Measurements from ENCODE around the gene BTBD19. TPM values are rescaled to one million over a fixed set of nuclear protein-coding genes. Genes with fewer than 3 reads are reported as not detected.
"Not testable (repeated sequence)": the region's sequence is repeated elsewhere in the genome, so short reads cannot be mapped to it uniquely, and the experiment has no call there.

Gene BTBD19
- total and polyA plus RNA-seq, 4 donors, result 5.1 to 41.1 (median 36.9) TPM

GRCh38 chr1:44797886-44798285, 10.4 kb upstream of the BTBD19 start:
- peak in 1 of 2 donors; percentile 11 for DNase-seq
- intact Hi-C loops (cut with DNase I), result not testable (repeated sequence)

GRCh38 chr1:44798481-44799365, 9.6 kb upstream of the BTBD19 start:
- ATAC-seq (ENCODE audit: low FRiP score), result no peak
- H3K27ac ChIP-seq (ENCODE audit: low read depth in 1 of 2, low read length in 2 of 2), result peak overlapping the region in 1 of 2 donors; percentile 17

More at GRCh38 chr1:44797886-44798285, 10.4 kb upstream of the BTBD19 start:
- 69 to 73% methylated on average over 8 of the region's 8 CpGs for WGBS, 2 donors
- not testable (repeated sequence) for H3K9me3 ChIP-seq (ENCODE audit: control insufficient read depth, low read length); H3K4me3 ChIP-seq (ENCODE audit: low read length in 2 of 2); ATAC-seq (ENCODE audit: low FRiP score); H3K4me1 ChIP-seq (ENCODE audit: control insufficient read depth in 1 of 2, insufficient read depth in 2 of 2, low read length in 2 of 2); H3K27ac ChIP-seq (ENCODE audit: low read depth in 1 of 2, low read length in 2 of 2); H3K27me3 ChIP-seq (ENCODE audit: control insufficient read depth in 1 of 2, insufficient read depth in 2 of 2, low read length in 1 of 2); H3K36me3 ChIP-seq (ENCODE audit: control insufficient read depth in 1 of 2, insufficient read depth in 2 of 2, low read length in 1 of 2)

DNA sequence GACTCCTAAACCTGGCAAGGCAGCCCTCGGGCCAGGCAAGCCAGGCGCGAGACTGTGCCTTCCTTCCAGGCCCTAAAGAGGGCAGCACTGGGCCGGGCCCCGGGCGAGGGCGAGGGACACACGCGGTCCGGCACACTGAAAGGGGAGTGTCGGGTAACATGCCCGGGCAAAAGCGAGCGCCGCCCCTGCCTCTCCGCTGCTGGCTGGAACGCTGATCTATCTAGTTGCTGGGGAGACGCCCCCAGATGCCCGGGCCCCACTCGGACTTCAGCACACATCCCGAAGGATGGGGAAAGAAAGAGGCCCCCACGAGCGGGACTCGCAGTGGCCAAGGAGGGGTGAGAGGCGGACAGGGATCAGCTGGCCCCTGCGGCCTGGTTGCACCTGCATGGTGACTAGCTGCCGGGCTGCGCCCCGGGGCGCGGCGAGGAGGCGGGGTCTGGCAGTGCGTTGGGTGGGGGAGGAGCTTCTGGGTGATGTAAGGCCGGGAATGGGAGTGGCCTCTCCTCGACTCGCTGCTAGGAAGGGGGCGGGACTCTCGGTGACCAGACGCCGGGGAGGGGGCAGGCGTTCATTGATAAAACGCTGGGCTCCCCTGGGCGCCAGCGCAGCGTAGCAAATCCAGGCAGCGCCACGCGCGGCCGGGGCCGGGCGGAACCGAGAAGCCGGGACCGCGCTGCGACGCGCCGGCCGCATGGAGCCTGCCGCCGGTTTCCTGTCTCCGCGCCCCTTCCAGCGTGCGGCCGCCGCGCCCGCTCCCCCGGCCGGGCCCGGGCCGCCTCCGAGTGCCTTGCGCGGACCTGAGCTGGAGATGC, 8.3 kb upstream of the BTBD19 start, which contains the start of gene PLK3:
PLK3 (plus strand) TSS at position 608 of the 815 bp plus-strand sequence; CDS start at position 695, 87 bp downstream.
- DNase-seq (peak; percentile 98 to 99), ATAC-seq (ENCODE audit: low FRiP score) (peak; percentile 96)
- H3K9me3 ChIP-seq (ENCODE audit: control insufficient read depth, low read length), result no peaks in the 10 kb centered on the region
- H3K4me3 ChIP-seq (ENCODE audit: low read length in 2 of 2), result peak within 1 kb of the TSS; percentile 73 to 97
- peak within 1 kb of the TSS; percentile 92 to 95 for H3K27ac ChIP-seq (ENCODE audit: low read depth in 1 of 2, low read length in 2 of 2)
- H3K27me3 ChIP-seq (ENCODE audit: control insufficient read depth in 1 of 2, insufficient read depth in 2 of 2, low read length in 1 of 2), result no peaks in the 10 kb centered on the region
- WGBS, 2 donors, result 0% methylated on average over 56 to 79 of the region's 79 CpGs
- intact Hi-C loops (cut with DNase I), result loop anchor here (5.0 to 10.0 kb wide), 2 partner anchors 65 to 502 kb away; partner anchors contain the start of genes KIF2C (in 1 of the 2) and RNU5D-1 (in 1 of the 2)
- no peaks in the 10 kb centered on the region for H3K4me1 ChIP-seq (ENCODE audit: control insufficient read depth in 1 of 2, insufficient read depth in 2 of 2, low read length in 2 of 2)
- peaks cover 0 to 2% of the 10 kb centered on the region in 2 donors for H3K36me3 ChIP-seq (ENCODE audit: control insufficient read depth in 1 of 2, insufficient read depth in 2 of 2, low read length in 1 of 2)

More at GRCh38 chr1:44798481-44799365, 9.6 kb upstream of the BTBD19 start:
- Histone ChIP-seq H3K4me1 (ENCODE audit: control insufficient read depth in 1 of 2, insufficient read depth in 2 of 2, low read length in 2 of 2) (no peaks in the 10 kb centered on the region), H3K27me3 (ENCODE audit: control insufficient read depth in 1 of 2, insufficient read depth in 2 of 2, low read length in 1 of 2) (no peaks in the 10 kb centered on the region), H3K4me3 (ENCODE audit: low read length in 2 of 2) (no peak overlapping the region), H3K9me3 (ENCODE audit: control insufficient read depth, low read length) (no peaks in the 10 kb centered on the region), H3K36me3 (ENCODE audit: control insufficient read depth in 1 of 2, insufficient read depth in 2 of 2, low read length in 1 of 2) (no peaks in the 10 kb centered on the region)
- 92% methylated on average over 10 of the region's 10 CpGs for WGBS, 2 donors
- intact Hi-C loops (cut with DNase I), result no loop called here
- DNase-seq, result peak; percentile 47 to 65

DNA sequence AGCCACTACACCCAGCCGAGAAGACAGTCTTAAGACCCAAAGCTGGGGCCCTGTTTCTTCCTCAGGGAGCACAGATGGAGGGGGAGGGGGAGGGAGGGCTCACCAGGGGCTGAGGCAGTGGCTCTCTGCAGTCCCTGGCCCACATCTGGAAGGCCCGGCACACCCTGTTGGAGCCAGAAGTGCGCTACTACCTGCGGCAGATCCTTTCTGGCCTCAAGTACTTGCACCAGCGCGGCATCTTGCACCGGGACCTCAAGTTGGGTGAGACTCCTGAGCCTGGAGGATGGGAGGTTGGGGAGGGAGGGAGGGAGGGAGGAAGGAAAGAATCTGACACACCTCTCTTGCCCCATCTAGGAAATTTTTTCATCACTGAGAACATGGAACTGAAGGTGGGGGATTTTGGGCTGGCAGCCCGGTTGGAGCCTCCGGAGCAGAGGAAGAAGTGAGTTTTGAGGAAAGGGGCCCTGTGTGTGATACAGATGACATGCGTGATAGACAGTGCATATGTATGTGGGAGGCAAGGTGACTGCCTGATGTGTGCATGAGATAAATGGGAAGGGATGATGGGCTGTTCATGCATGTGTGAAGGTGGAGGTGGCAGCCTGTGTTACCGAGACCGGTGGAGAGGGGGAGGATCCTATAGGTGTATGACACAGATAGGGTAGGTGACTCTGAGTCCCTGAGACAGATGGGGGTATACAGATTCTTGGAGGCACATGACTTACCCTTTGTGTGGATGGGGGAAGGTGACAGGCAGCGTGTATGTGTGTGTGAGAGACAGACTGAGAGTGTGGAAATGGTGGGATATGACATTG, 6.6 kb upstream of the BTBD19 start:
- 32 to 40% methylated on average over 13 of the region's 13 CpGs for WGBS, 2 donors
- no peaks in the 10 kb centered on the region for H3K9me3 ChIP-seq (ENCODE audit: control insufficient read depth, low read length)
- no peaks in the 10 kb centered on the region for H3K4me1 ChIP-seq (ENCODE audit: control insufficient read depth in 1 of 2, insufficient read depth in 2 of 2, low read length in 2 of 2)
- intact Hi-C loops (cut with DNase I), result loop anchor here (5.0 to 10.0 kb wide), 2 partner anchors 67 to 501 kb away; partner anchors contain the start of genes KIF2C (in 1 of the 2) and RNU5D-1 (in 1 of the 2)
- DNase-seq (peak; percentile 53 to 76), ATAC-seq (ENCODE audit: low FRiP score) (no peak)
- peaks cover 0 to 9% of the 10 kb centered on the region in 2 donors for H3K36me3 ChIP-seq (ENCODE audit: control insufficient read depth in 1 of 2, insufficient read depth in 2 of 2, low read length in 1 of 2)
- peak overlapping the region in 1 of 2 donors; percentile 78 for H3K27ac ChIP-seq (ENCODE audit: low read depth in 1 of 2, low read length in 2 of 2)
- H3K27me3 ChIP-seq (ENCODE audit: control insufficient read depth in 1 of 2, insufficient read depth in 2 of 2, low read length in 1 of 2), result no peaks in the 10 kb centered on the region
- H3K4me3 ChIP-seq (ENCODE audit: low read length in 2 of 2), result peak overlapping the region; percentile 57 to 76

DNA sequence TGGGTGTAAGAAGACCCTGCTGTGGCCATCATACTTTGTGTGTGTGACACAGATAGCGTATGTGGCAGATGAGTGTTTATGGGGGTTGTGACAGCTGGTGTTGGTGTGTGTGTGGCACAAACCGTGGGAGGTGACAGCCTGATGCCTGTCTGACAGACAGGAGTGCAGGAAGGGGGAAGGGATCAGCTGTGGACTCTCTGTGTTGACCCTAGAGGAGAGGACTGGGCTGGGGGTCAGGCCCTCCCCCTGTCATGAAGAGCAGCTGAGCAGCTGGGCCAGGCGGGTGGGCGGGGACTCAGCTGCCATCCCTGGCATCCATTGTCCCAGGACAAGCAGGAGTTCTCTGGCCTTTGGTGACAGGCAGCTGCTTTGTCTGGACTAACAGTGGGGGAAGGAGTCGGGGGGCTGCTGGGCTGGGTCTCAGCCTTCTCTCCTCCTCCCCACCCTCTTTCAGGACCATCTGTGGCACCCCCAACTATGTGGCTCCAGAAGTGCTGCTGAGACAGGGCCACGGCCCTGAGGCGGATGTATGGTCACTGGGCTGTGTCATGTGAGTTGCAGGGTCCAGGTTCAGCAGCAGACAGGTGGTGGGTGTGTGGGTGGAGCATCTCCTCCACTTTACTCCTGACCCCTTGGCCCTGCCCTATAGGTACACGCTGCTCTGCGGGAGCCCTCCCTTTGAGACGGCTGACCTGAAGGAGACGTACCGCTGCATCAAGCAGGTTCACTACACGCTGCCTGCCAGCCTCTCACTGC, 5.8 kb upstream of the BTBD19 start:
- intact Hi-C loops (cut with DNase I), result loop anchor here (5.0 to 10.0 kb wide), 2 partner anchors 68 to 500 kb away; partner anchors contain the start of genes KIF2C (in 1 of the 2) and RNU5D-1 (in 1 of the 2)
- H3K4me1 ChIP-seq (ENCODE audit: control insufficient read depth in 1 of 2, insufficient read depth in 2 of 2, low read length in 2 of 2), result no peaks in the 10 kb centered on the region

GRCh38 chr1:44803062-44803311, 5.3 kb upstream of the BTBD19 start:
- intact Hi-C loops (cut with DNase I), result loop anchor here (5.0 to 10.0 kb wide), 2 partner anchors 68 to 499 kb away; partner anchors contain the start of genes KIF2C (in 1 of the 2) and RNU5D-1 (in 1 of the 2)
- Histone ChIP-seq H3K27ac (ENCODE audit: low read depth in 1 of 2, low read length in 2 of 2) (peak overlapping the region in 1 of 2 donors; percentile 2), H3K27me3 (ENCODE audit: control insufficient read depth in 1 of 2, insufficient read depth in 2 of 2, low read length in 1 of 2) (no peaks in the 10 kb centered on the region), H3K4me3 (ENCODE audit: low read length in 2 of 2) (no peak overlapping the region), H3K36me3 (ENCODE audit: control insufficient read depth in 1 of 2, insufficient read depth in 2 of 2, low read length in 1 of 2) (peaks cover 0 to 9% of the 10 kb centered on the region in 2 donors), H3K9me3 (ENCODE audit: control insufficient read depth, low read length) (no peaks in the 10 kb centered on the region), H3K4me1 (ENCODE audit: control insufficient read depth in 1 of 2, insufficient read depth in 2 of 2, low read length in 2 of 2) (no peaks in the 10 kb centered on the region)
- WGBS, 2 donors, result 86 to 87% methylated on average over 9 of the region's 9 CpGs
- peak in 1 of 2 donors; percentile 32 for DNase-seq
- no peak for ATAC-seq (ENCODE audit: low FRiP score)

More for the DNA sequence above, 5.8 kb upstream of the BTBD19 start:
- peak overlapping the region in 1 of 2 donors; percentile 78 for H3K27ac ChIP-seq (ENCODE audit: low read depth in 1 of 2, low read length in 2 of 2)
- 75 to 78% methylated on average over 13 of the region's 13 CpGs for WGBS, 2 donors
- H3K4me3 ChIP-seq (ENCODE audit: low read length in 2 of 2), result peak overlapping the region; percentile 57 to 76
- no peaks in the 10 kb centered on the region for H3K9me3 ChIP-seq (ENCODE audit: control insufficient read depth, low read length)
- peaks cover 0 to 9% of the 10 kb centered on the region in 2 donors for H3K36me3 ChIP-seq (ENCODE audit: control insufficient read depth in 1 of 2, insufficient read depth in 2 of 2, low read length in 1 of 2)
- ATAC-seq (ENCODE audit: low FRiP score), result no peak
- H3K27me3 ChIP-seq (ENCODE audit: control insufficient read depth in 1 of 2, insufficient read depth in 2 of 2, low read length in 1 of 2), result no peaks in the 10 kb centered on the region
- peak; percentile 56 to 77 for DNase-seq

GRCh38 chr1:44803312-44804095, 4.8 kb upstream of the BTBD19 start:
- DNase-seq (peak; percentile 49 to 72), ATAC-seq (ENCODE audit: low FRiP score) (no peak)
- no peak overlapping the region for H3K4me3 ChIP-seq (ENCODE audit: low read length in 2 of 2)
- no peaks in the 10 kb centered on the region for H3K27me3 ChIP-seq (ENCODE audit: control insufficient read depth in 1 of 2, insufficient read depth in 2 of 2, low read length in 1 of 2)
- H3K36me3 ChIP-seq (ENCODE audit: control insufficient read depth in 1 of 2, insufficient read depth in 2 of 2, low read length in 1 of 2), result peaks cover 0 to 9% of the 10 kb centered on the region in 2 donors
- intact Hi-C loops (cut with DNase I), result loop anchor here (5.0 to 10.0 kb wide), 2 partner anchors 69 to 499 kb away; partner anchors contain the start of genes KIF2C (in 1 of the 2) and RNU5D-1 (in 1 of the 2)
- 79 to 82% methylated on average over 13 of the region's 13 CpGs for WGBS, 2 donors
- peak overlapping the region in 1 of 2 donors; percentile 14 for H3K27ac ChIP-seq (ENCODE audit: low read depth in 1 of 2, low read length in 2 of 2)
- no peaks in the 10 kb centered on the region for H3K4me1 ChIP-seq (ENCODE audit: control insufficient read depth in 1 of 2, insufficient read depth in 2 of 2, low read length in 2 of 2)
- H3K9me3 ChIP-seq (ENCODE audit: control insufficient read depth, low read length), result no peaks in the 10 kb centered on the region

Measured in aorta (tissue), 5 donors.